Stimulated activated naive B cell treated with anti-CD40 and anti-IgM and Interleukin-4, amounts not matched to agents 10 μg/mL and 1 μg/mL and 100 μg/mL, for 72 hours (primary cell): ENCODE results near the gene NFYC.

Source experiments
- ATAC-seq, 2 donors: fragments of 150-1000 bp; cut with Tn5 transposase; replicated peaks; 2 replicates each; pipeline ENCODE4 v1.10.0; 2021; ENCODE audit warnings: moderate library complexity in 1 of 2
- DNase-seq: peaks from one replicate; pipeline ENCODE4 v3.0.0; 2021
- H3K27ac Mint-ChIP-seq: one replicate; pipeline ENCODE4 v1.8.0; 2022; ENCODE audit warnings: mild to moderate bottlenecking, mixed read lengths
- H3K27me3 Mint-ChIP-seq, 2 donors: one replicate each; pipeline ENCODE4 v1.8.0; 2022; ENCODE audit warnings: mixed read lengths in 2 of 2
- H3K36me3 Mint-ChIP-seq, 2 donors: one replicate each; pipeline ENCODE4 v1.8.0; 2022; ENCODE audit warnings: mixed read lengths in 2 of 2, mild to moderate bottlenecking in 1 of 2
- H3K4me1 Mint-ChIP-seq, 2 donors: one replicate each; pipeline ENCODE4 v1.8.0; 2022; ENCODE audit warnings: mixed read lengths in 2 of 2, mild to moderate bottlenecking in 1 of 2
- H3K4me3 Mint-ChIP-seq, 2 donors: one replicate each; pipeline ENCODE4 v1.8.0; 2022; ENCODE audit warnings: mild to moderate bottlenecking in 2 of 2, mixed read lengths in 2 of 2, moderate library complexity in 1 of 2
- H3K9me3 Mint-ChIP-seq, 2 donors: one replicate each; pipeline ENCODE4 v1.8.0; 2022; ENCODE audit warnings: mixed read lengths in 2 of 2, mild to moderate bottlenecking in 1 of 2

NFYC gene

DNA sequence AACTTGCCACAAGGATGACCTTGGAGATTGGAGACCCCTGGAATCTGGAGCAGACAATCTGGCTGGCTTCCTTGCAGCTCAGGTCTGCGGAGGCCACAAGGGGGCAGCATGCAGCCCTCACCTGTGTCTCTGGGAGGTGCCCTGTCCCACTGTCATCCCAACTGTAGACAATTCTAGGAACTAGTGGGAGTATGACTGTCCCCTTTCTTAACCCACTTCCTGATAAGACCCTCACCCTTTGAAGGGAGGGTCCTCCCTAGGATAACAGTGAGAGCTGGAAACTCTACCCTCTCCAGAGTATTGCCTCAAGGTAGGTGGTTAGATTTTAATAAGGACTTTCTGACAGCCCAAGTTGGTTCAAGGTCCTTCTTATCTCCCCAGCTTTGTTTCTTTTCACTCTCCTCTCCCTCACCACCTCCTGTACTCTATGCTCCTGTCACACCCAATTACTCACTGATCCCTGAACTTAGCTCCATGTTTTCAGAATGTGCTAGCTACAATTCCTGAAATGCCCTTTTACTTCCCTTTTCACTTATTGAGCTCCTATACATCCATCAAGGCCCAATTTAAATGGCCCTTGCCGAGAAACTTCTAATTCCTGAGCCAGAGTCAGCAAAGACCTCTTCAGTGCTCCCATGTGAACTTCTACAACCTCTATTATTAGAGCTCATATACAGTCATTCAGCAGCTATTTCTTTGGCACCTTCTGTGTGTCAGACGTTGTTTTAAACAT, 82.9 kb downstream of the NFYC start:
- H3K9me3 Mint-ChIP-seq: peaks cover 6 to 13% of the 10 kb centered on the region in 2 donors
- DNase-seq (peak; percentile 39), ATAC-seq (peak; percentile 39 to 69)
- no peak overlapping the region for H3K4me3 Mint-ChIP-seq
- H3K27me3 Mint-ChIP-seq: no peaks in the 10 kb centered on the region
- H3K27ac Mint-ChIP-seq: no peak overlapping the region
- H3K36me3 Mint-ChIP-seq: peaks cover 48 to 65% of the 10 kb centered on the region in 2 donors
- H3K4me1 Mint-ChIP-seq: peaks cover 3 to 10% of the 10 kb centered on the region in 2 donors

GRCh38 chr1:40776236-40777072, 85.0 kb downstream of the NFYC start:
- peak overlapping the region; percentile 70 for H3K27ac Mint-ChIP-seq
- peaks cover 6 to 13% of the 10 kb centered on the region in 2 donors for H3K9me3 Mint-ChIP-seq
- no peak for ATAC-seq

GRCh38 chr1:40777224-40777970, 85.9 kb downstream of the NFYC start:
- ATAC-seq: no peak
- Mint-ChIP-seq H3K27me3 (peaks cover 3 to 6% of the 10 kb centered on the region in 2 donors), H3K9me3 (peaks cover 6 to 13% of the 10 kb centered on the region in 2 donors), H3K27ac (no peak overlapping the region), H3K4me1 (peaks cover 3 to 21% of the 10 kb centered on the region in 2 donors), H3K36me3 (peaks cover 36 to 51% of the 10 kb centered on the region in 2 donors), H3K4me3 (no peak overlapping the region)
- DNase-seq: no peak

More at GRCh38 chr1:40776236-40777072, 85.0 kb downstream of the NFYC start:
- Mint-ChIP-seq H3K4me3 (no peak overlapping the region), H3K4me1 (peaks cover 3 to 12% of the 10 kb centered on the region in 2 donors), H3K27me3 (no peaks in the 10 kb centered on the region), H3K36me3 (peaks cover 36 to 51% of the 10 kb centered on the region in 2 donors)
- no peak for DNase-seq

DNA sequence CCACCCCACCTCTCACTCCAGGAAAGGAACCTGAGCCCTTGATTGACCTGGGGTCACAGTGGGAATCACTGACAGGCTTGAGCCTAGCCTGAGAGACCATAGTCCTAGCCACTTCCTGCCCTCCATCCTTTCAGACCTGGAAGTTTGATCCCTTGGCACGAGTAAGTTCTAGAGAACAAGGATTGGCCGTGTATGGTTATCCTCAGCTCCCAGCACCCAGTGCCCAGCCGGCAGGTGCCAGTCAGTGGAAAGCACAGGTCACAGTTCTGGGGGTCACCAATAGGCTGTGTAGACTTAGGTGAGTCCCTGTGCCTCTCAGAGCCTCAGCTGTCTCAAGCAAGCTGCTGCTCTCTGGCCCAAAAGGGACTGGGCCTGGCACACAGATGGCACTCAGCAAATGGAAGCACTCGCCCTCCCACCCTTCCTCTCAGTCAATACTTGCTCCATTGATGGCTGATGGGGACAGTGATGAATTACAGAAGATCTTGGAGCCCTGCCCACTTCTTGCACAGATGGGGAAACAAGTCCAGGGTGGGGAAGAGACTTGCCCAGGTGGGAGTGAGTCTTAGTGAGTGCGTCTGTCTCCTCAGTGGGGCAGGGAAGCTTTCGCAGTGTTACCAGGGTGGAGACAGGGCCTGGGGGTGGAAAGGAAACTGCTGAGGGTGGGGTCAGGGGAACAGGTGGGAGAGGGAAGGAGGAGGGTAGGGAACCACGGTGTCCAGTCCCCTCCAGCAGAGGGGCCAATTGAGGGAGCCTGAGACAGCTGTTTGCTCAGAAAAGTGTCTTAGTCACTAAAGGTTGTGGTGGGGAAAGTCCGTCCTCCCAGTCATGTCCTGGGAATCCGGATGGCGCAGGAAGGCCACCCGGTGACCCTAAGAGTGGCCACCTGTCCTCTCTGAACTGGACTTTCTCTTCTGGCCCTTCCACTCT, 89.4 kb downstream of the NFYC start:
- H3K27ac Mint-ChIP-seq: peak overlapping the region; percentile 37
- peaks cover 29 to 36% of the 10 kb centered on the region in 2 donors for H3K27me3 Mint-ChIP-seq
- no peak overlapping the region for H3K4me3 Mint-ChIP-seq
- no peak for ATAC-seq
- peaks cover 6 to 13% of the 10 kb centered on the region in 2 donors for H3K9me3 Mint-ChIP-seq
- H3K4me1 Mint-ChIP-seq: peaks cover 13 to 32% of the 10 kb centered on the region in 2 donors
- DNase-seq: no peak
- H3K36me3 Mint-ChIP-seq: peaks cover 23 to 44% of the 10 kb centered on the region in 2 donors

- Mint-ChIP-seq H3K27me3 (peaks cover 32 to 43% of the 10 kb centered on the region in 2 donors), H3K36me3 (peaks cover 18 to 37% of the 10 kb centered on the region in 2 donors), H3K4me3 (no peak overlapping the region)
Observed at GRCh38 chr1:40781608-40781971, 90.1 kb downstream of the NFYC start.

GRCh38 chr1:40782371-40782956, 91.0 kb downstream of the NFYC start:
- ATAC-seq (no peak), DNase-seq (no peak)
- peaks cover 13 to 32% of the 10 kb centered on the region in 2 donors for H3K4me1 Mint-ChIP-seq
- H3K36me3 Mint-ChIP-seq: peaks cover 11 to 28% of the 10 kb centered on the region in 2 donors
- peaks cover 0 to under 1% of the 10 kb centered on the region in 2 donors for H3K9me3 Mint-ChIP-seq
- H3K27me3 Mint-ChIP-seq: peaks cover 41 to 49% of the 10 kb centered on the region in 2 donors
- H3K4me3 Mint-ChIP-seq: peak overlapping the region; percentile 86 to 87
- no peak overlapping the region for H3K27ac Mint-ChIP-seq

More at GRCh38 chr1:40781608-40781971, 90.1 kb downstream of the NFYC start:
- DNase-seq (no peak), ATAC-seq (no peak)
- Mint-ChIP-seq H3K27ac (no peak overlapping the region), H3K9me3 (peaks cover 1 to 9% of the 10 kb centered on the region in 2 donors), H3K4me1 (peaks cover 13 to 32% of the 10 kb centered on the region in 2 donors)

GRCh38 chr1:40783001-40783905, 91.7 kb downstream of the NFYC start, which contains the start of gene KCNQ4:
Gene KCNQ4 (plus strand): TSS chr1:40783787. CDS start chr1:40784094, 307 bp downstream.
- Mint-ChIP-seq H3K9me3 (no peaks in the 10 kb centered on the region), H3K4me3 (peak within 1 kb of the TSS; percentile 86 to 87), H3K27ac (peak within 1 kb of the TSS; percentile 89), H3K27me3 (peaks cover 45 to 52% of the 10 kb centered on the region in 2 donors), H3K4me1 (peaks cover 13 to 32% of the 10 kb centered on the region in 2 donors), H3K36me3 (peaks cover 7 to 24% of the 10 kb centered on the region in 2 donors)
- ATAC-seq (peak; percentile 66 to 67), DNase-seq (no peak)

GRCh38 chr1:40784141-40784770, 92.8 kb downstream of the NFYC start:
- Mint-ChIP-seq H3K9me3 (no peaks in the 10 kb centered on the region), H3K27me3 (peaks cover 45 to 52% of the 10 kb centered on the region in 2 donors), H3K36me3 (peaks cover 4 to 17% of the 10 kb centered on the region in 2 donors), H3K27ac (peak overlapping the region; percentile 77), H3K4me3 (peak overlapping the region; percentile 75 to 85), H3K4me1 (peaks cover 13 to 32% of the 10 kb centered on the region in 2 donors)
- ATAC-seq (peak; percentile 29 to 39), DNase-seq (no peak)

DNA sequence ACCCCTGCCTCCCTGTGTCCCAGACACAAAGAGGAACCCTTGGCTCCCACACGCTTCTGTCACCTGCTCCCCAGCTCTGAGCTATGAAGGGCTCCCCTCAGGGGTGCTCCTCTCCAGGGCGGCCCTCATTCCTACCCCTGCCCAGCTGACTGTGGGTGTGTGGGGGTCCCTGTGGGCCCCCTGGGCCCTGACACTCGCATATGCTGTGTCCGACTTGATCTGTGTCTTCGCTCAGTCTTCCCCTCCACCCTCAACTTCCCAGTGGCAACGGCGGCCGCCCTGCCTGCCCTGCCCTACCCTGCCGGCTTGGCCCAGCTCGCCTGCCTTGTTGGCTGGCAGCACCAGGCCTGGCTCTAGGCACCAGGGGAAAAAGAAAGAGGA, 93.3 kb downstream of the NFYC start:
- Mint-ChIP-seq H3K4me3 (peak overlapping the region; percentile 75 to 85), H3K4me1 (peaks cover 13 to 32% of the 10 kb centered on the region in 2 donors), H3K27ac (no peak overlapping the region), H3K9me3 (no peaks in the 10 kb centered on the region), H3K36me3 (peaks cover 4 to 14% of the 10 kb centered on the region in 2 donors), H3K27me3 (peaks cover 45 to 52% of the 10 kb centered on the region in 2 donors)
- DNase-seq (no peak), ATAC-seq (no peak)

- Mint-ChIP-seq H3K4me3 (no peak overlapping the region), H3K27me3 (peaks cover 46 to 52% of the 10 kb centered on the region in 2 donors)
Observed at GRCh38 chr1:40785446-40785845, 93.9 kb downstream of the NFYC start.

GRCh38 chr1:40786171-40786994, 94.9 kb downstream of the NFYC start:
- Mint-ChIP-seq H3K36me3 (peaks cover 2 to 11% of the 10 kb centered on the region in 2 donors), H3K4me1 (peaks cover 10 to 31% of the 10 kb centered on the region in 2 donors), H3K4me3 (no peak overlapping the region), H3K27ac (no peak overlapping the region), H3K9me3 (no peaks in the 10 kb centered on the region), H3K27me3 (peaks cover 48 to 54% of the 10 kb centered on the region in 2 donors)
- ATAC-seq: no peak
- no peak for DNase-seq

More at GRCh38 chr1:40785446-40785845, 93.9 kb downstream of the NFYC start:
- DNase-seq (no peak), ATAC-seq (no peak)
- Mint-ChIP-seq H3K4me1 (peaks cover 13 to 32% of the 10 kb centered on the region in 2 donors), H3K36me3 (peaks cover 4 to 14% of the 10 kb centered on the region in 2 donors), H3K27ac (no peak overlapping the region), H3K9me3 (no peaks in the 10 kb centered on the region)
